Measurements from ENCODE around the gene LTBR. TPM values are rescaled to one million over a fixed set of nuclear protein-coding genes. Genes with fewer than 3 reads are reported as not detected.
A peak's percentile ranks its signal among the peaks of the same experiment; 100 is the strongest.
"Not testable (repeated sequence)": the region's sequence is repeated elsewhere in the genome, so short reads cannot be mapped to it uniquely, and the experiment has no call there.

LTBR gene
- total RNA-seq, 1 experiment from 2014 or later = 61.5 TPM

DNA sequence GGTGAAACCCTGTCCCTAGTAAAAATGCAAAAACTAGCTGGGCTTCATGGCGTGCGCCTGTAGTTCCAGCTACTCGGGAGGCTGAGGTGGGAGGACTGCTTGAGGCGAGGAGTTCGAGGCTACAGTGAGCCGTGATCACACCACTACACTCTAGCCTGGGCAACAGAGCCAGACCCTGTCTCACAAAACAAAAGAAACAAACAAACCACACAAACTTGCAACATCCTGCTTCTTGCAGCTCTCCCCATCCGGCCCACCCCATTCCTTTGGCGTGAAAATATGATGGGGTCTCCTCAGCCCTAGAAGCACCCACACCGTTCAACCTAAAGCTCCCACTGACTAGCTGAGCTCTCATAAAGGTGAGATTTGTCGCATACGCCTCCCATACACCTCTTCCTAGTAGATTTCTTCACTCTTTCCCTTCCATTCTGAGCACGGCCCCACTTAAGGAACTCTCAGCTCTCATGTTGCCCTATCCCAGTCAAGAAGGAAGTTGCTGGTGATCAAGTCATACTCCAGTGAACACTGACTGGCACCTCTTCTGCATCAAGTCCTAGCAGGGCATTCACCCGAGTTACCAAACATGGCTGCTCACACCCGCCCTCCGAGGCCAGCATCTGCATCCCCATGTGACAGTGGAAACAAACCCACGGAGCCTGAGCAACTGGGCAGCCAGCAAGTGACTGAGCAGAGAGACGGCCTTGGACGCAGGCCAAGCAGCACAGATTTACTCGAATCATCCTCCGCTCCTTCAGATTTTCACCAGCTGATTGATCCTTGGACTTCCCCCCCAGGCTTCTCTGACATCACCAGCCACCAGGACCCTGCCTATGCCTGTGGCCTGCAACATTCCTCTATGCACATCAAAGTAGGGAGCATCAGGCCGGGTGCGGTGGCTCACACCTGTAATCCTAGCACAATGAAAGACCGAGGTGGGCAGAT is 41.9 kb downstream of the LTBR start:
- H3K27me3 ChIP-seq = no peaks in the 10 kb centered on the region
- DNase-seq = no peak
- no peaks in the 10 kb centered on the region for H3K9me3 ChIP-seq
- no peaks in the 10 kb centered on the region for H3K36me3 ChIP-seq
- H3K4me3 ChIP-seq = no peak overlapping the region

DNA sequence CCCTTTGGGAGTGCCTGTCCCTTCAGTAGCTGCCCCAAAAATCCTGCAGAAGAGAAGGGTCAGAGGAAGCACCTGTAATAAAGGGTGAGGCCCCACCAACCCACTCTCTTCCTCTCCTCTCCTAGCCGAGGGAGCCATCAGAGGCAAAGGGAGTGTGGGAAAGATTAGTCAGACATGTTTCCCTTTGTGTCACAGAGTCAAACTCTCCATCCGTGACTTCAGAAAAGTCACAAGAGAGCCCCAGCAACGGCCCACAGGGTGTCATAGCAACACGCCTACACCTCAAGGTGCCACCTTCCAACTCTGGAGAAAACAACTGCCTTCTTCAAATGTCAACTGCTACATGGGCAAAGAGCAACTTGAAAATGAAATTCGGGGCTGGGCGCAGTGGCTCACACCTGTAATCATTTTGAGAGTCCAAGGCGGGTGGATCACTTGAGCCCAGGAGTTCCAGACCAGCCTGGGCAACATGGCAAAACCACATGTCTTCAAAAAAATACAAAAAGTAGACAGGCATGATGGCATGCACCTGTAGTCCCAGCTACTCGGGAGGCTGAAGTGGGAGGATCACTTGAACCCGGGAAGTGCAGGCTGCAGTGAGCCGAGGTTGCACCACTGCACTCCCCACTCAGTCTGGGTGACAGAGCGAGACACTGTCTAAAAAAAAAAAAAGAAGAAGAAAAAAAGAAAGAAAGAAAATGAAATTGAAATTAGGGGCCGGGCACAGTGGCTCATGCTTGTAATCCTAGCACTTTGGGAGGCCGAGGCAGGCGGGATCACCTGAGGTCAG is 43.1 kb downstream of the LTBR start:
- no peak overlapping the region for H3K4me3 ChIP-seq
- no peaks in the 10 kb centered on the region for H3K36me3 ChIP-seq
- DNase-seq = no peak
- no peaks in the 10 kb centered on the region for H3K27me3 ChIP-seq
- no peaks in the 10 kb centered on the region for H3K9me3 ChIP-seq

DNA sequence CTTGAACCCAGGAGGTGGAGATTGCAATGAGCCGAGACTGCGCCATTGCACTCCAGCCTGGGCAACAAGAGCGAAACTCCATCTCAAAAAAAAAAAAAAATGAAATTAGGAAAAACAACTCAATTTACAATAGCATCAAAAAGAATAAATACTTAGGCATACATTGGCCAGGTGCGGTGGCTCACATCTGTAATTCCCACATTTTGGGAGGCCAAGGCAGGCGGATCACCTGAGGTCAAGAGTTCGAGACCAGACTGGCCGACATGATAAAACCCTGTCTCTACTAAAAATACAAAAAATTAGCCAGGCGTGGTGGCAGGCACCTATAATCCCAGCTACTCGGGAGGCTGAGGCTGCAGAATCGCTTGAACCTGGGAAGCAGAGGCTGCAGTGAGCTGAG is 43.8 kb downstream of the LTBR start:
- H3K36me3 ChIP-seq, H3K27me3 ChIP-seq, H3K9me3 ChIP-seq, DNase-seq, H3K4me3 ChIP-seq: not testable (repeated sequence)

DNA sequence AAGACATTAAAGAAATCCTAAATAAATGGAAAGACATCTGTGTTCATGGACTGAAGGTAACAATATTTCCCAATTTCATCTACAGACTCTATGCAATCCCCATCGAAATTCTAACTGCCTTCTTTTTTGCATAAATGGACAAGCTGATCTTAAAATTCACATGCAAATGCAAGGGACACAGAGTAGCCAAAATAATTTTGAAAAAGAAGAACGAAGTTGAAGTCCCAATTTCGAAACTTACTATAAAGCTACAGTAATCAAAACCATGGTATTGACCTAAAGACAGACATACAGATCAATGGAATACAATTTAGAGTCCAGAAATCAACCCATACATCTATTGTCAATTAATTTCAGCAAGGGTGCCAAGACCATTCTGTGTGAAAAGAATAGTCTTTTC is 44.4 kb downstream of the LTBR start:
- Histone ChIP-seq H3K36me3 (no peaks in the 10 kb centered on the region), H3K4me3 (no peak overlapping the region), H3K27me3 (no peaks in the 10 kb centered on the region), H3K9me3 (no peaks in the 10 kb centered on the region)
- DNase-seq = no peak

DNA sequence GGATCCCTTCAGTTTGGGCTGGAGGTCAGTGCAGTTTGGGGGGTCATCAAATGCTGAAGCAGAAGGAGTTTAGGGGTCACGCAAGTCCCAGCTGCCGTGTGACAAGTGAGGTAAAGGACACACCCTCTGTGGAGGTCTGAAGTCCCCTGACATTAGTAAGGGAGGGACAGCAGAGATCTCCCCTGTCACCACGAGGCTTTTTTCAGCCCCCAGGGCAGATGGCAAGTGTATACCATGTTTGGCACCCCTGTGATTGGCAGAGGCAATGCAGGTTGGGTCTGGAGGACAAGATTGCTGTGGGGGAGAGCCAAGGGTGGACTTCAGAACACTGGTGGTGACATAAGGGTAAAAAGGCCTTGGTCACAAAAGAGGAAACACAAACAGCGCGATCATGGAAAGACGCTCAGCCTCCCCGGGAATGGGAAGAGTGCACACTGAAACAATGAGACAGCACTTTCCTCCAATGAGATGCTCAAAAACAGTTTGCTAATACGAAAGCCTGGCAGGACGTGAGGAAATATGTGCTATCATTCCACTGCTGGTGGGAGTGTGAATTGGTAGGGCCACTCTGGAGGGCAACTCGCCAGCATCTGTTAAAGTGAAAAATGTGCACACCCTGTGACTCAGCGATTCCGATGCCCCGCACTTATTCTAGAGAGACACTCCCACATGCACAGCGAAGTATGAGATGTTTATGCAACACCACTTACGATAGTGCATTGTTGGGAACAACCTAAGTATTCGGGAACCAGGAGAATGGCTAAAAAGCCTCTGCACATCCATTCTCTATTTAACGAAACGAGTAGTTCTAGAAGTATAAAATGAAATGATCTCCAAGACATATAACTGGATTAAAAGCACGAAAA is 46.4 kb downstream of the LTBR start:
- H3K4me3 ChIP-seq = peak overlapping the region; percentile 12; the same call in 1 of the 2 replicates
- no peaks in the 10 kb centered on the region for H3K36me3 ChIP-seq
- peak; percentile 94 for DNase-seq
- no peaks in the 10 kb centered on the region for H3K27me3 ChIP-seq
- H3K9me3 ChIP-seq = no peaks in the 10 kb centered on the region

DNA sequence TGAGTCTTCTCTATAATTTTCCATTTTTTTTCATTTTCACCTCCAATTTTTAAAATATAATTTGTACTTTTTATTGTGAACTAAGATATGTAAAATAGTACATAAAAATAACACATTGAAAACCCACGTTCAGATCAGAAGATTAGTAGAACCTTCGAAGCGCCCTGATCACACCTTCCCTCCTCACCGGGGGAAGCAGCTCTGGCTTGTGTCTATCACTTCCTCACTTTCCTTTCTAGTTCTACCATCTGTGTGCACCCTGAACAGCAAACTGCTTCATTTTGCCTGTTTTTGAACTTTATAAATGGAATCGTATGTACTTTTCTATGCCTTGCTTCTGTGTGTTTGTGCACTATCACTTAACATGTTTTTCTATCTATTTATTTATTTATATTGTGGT is 49.0 kb downstream of the LTBR start:
- Histone ChIP-seq H3K4me3 (no peak overlapping the region), H3K36me3 (no peaks in the 10 kb centered on the region), H3K9me3 (no peaks in the 10 kb centered on the region), H3K27me3 (no peaks in the 10 kb centered on the region)
- DNase-seq = no peak

DNA sequence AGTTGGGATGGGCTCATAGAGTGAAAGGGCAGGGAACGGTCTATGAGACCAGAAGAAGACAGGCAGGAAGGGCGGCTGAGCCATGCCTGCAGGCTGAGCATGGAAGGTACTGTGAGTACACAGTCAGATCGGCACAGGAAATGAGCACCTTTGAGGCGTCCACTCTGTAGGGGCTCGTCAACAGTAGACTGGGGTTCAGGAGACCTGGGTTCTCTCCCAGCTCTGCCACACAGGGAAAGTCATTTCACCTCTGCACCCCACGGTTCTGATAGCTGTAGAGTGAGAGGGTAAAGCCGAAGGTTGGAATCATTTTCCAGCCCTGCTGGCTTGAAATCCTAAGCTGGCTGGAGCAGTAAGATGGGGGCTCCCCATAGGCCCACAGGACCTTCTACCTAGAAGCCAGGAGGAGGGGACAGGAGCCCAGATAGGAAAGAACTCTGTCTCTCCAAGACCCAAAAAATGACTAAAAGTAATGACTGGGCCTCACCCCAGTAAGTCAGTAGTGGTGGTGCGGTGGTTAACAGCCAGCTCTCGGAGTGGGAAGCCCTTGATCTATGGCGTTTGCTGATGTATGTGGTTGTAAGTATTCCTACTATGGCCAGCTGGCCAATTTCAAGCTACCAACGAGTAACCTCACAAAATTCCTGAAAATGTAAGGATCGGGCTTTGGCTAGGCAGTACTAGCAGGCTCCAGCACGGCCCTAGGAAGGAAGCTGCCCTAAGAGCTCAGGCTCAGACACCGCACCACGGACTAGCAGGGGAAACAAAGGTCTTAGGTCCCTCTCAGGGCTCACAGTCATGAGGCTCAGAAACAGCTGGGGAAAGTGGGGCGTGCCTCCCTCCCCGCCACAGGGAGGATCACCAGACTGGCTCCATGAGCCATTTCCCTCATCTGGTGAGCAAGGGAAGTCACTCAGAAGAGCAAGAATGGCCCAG is 50.5 kb downstream of the LTBR start:
- Histone ChIP-seq H3K9me3 (no peaks in the 10 kb centered on the region), H3K36me3 (no peaks in the 10 kb centered on the region), H3K27me3 (no peaks in the 10 kb centered on the region), H3K4me3 (no peak overlapping the region)
- no peak for DNase-seq

DNA sequence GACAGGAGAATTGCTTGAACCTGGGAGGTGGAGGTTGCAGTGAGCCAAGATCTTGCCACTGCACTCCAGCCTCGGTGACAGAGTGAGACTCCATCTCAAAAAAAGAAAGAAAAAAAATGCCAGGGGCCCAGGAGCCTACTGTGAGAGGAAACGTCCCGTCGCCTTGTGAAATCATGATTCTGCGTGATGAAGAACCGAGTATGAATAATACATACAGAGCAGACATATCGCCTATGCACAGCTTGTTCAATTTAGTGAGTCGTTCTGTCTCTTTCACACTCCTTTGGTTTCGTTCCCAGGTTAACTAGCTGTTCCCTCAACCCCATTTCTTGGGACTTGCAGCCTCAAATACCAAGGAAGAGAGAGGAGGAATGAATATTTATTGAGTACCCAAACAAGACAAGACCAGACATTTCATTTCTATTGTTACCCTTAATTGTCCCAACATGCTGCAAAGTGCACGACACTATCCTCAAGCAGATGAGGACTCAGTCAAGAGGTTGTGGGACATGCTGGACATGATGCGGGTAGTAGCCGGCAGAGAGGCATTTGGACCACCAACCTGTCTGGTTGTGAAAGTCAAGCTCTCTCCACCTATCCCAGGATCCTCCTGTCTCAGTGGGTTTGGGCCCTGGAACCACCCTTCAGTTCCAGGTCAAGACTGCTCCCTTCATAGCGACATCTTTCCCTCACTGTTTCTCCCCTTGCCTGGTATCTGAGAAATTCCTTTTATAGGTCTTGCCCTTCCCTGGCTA is 52.2 kb downstream of the LTBR start:
- no peak overlapping the region for H3K4me3 ChIP-seq

DNA sequence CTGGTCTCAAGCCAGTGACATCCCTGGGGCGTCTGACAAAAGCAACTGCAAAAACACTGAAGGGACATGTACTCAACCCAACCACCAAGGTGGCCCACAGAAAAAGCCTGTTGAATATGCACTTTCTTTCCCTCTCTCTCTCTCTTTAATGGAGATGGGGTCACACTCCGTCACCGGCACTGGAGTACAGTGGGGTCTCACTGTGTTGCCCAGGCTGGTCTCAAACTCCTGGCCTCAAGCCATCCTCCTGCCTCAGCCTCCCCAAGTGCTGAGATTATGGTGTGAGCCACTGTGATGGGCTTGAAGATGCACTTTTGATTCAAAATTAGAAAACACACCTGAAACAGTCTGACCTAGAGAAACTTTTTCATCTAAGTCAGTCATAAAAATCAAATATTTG is 53.6 kb downstream of the LTBR start:
- no peaks in the 10 kb centered on the region for H3K27me3 ChIP-seq
- H3K4me3 ChIP-seq = no peak overlapping the region
- no peak for DNase-seq
- no peaks in the 10 kb centered on the region for H3K36me3 ChIP-seq
- H3K9me3 ChIP-seq = no peaks in the 10 kb centered on the region

More for the DNA sequence above, 52.2 kb downstream of the LTBR start:
- Histone ChIP-seq H3K36me3 (no peaks in the 10 kb centered on the region), H3K9me3 (no peaks in the 10 kb centered on the region), H3K27me3 (no peaks in the 10 kb centered on the region)
- DNase-seq = no peak

DNA sequence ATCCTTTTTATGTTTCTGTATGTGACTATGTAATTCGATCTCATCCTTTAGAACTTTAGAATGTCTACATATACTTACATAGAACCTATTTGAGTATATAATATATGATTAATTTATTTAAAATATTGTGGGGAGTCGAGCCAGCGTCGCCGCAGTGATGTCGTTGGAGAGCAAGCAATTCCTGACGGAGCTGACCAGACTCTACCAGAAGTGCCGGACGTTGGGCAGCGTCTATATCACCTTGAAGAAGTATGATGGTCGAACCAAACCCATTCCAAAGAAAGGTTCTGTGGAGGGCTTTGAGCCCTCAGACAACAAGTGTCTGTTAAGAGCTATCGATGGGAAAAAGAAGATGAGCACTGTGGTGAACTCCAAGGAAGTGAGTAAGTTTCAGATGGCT is 54.4 kb downstream of the LTBR start:
- Histone ChIP-seq H3K9me3 (no peaks in the 10 kb centered on the region), H3K36me3 (no peaks in the 10 kb centered on the region), H3K4me3 (no peak overlapping the region), H3K27me3 (no peaks in the 10 kb centered on the region)
- no peak for DNase-seq

DNA sequence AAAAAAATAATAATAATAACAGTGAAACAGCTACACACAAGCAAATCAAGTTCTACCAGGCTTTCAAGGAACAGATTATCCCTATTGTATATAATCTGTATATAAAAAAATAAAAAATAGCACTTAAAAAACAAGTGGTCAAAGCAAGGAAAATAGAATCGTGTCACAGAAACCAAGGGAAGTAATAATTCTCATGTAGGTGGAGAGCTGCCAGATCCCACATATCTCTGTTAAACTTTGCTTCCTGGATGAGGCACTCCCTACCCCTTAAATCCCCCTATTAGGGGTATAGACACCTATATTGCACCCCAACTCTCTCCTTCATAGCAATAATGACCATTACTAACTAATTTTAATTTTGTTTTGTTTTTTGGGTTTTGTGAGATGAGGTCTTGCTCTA is 56.4 kb downstream of the LTBR start:
- no peak for DNase-seq
- no peaks in the 10 kb centered on the region for H3K9me3 ChIP-seq
- no peaks in the 10 kb centered on the region for H3K27me3 ChIP-seq
- no peak overlapping the region for H3K4me3 ChIP-seq
- H3K36me3 ChIP-seq = no peaks in the 10 kb centered on the region

Other genes with a start within 250 kb of the LTBR start
- gene CD9, start 183.8 kb upstream of the LTBR start, total RNA-seq (2014; rRNA removed; shearing (Covaris generic); ENCODE audit: low replicate concordance) = 95.5 and 98.2 TPM in 2 replicates
- not detected in 2 replicates for gene PLEKHG6, start 73.5 kb upstream of the LTBR start, total RNA-seq (2014; rRNA removed; shearing (Covaris generic); ENCODE audit: low replicate concordance)
- gene TNFRSF1A, start 42.1 kb upstream of the LTBR start, total RNA-seq (2014; rRNA removed; shearing (Covaris generic); ENCODE audit: low replicate concordance) = 181 and 208 TPM in 2 replicates
- gene SCNN1A, start 8.6 kb upstream of the LTBR start, total RNA-seq (2014; rRNA removed; shearing (Covaris generic); ENCODE audit: low replicate concordance) = 0.07 and 0.66 TPM in 2 replicates
- gene CD27, start 60.8 kb downstream of the LTBR start, total RNA-seq (2014; rRNA removed; shearing (Covaris generic); ENCODE audit: low replicate concordance) = not detected in 2 replicates
- gene TAPBPL, start 67.9 kb downstream of the LTBR start, total RNA-seq (2014; rRNA removed; shearing (Covaris generic); ENCODE audit: low replicate concordance) = 2.2 TPM in 1 of 2 replicates, not detected in the other
- gene VAMP1, start 86.5 kb downstream of the LTBR start, total RNA-seq (2014; rRNA removed; shearing (Covaris generic); ENCODE audit: low replicate concordance) = 7.1 and 15.3 TPM in 2 replicates
- 140 and 315 TPM in 2 replicates for gene MRPL51, start 109.1 kb downstream of the LTBR start, total RNA-seq (2014; rRNA removed; shearing (Covaris generic); ENCODE audit: low replicate concordance)
- 60.2 and 95.9 TPM in 2 replicates for gene NCAPD2, start 109.9 kb downstream of the LTBR start, total RNA-seq (2014; rRNA removed; shearing (Covaris generic); ENCODE audit: low replicate concordance)
- gene GAPDH, start 150.4 kb downstream of the LTBR start, total RNA-seq (2014; rRNA removed; shearing (Covaris generic); ENCODE audit: low replicate concordance) = 4,502 and 8,561 TPM in 2 replicates
- 6.1 and 13.2 TPM in 2 replicates for gene IFFO1, start 171.9 kb downstream of the LTBR start, total RNA-seq (2014; rRNA removed; shearing (Covaris generic); ENCODE audit: low replicate concordance)
- gene NOP2, start 184.1 kb downstream of the LTBR start, total RNA-seq (2014; rRNA removed; shearing (Covaris generic); ENCODE audit: low replicate concordance) = 64.5 and 90.4 TPM in 2 replicates
- gene CHD4, start 223.2 kb downstream of the LTBR start, total RNA-seq (2014; rRNA removed; shearing (Covaris generic); ENCODE audit: low replicate concordance) = 155 and 166 TPM in 2 replicates

Data from MG63 (cell line).